ENCODE results near the gene TM7SF2.

Gene TM7SF2

GRCh38 chr11:65111744-65112545 lies at the start of gene TM7SF2:
TM7SF2 (plus strand) TSS chr11:65111872; CDS start chr11:65112016, 144 bp downstream.
- no peaks in the 10 kb centered on the region for H3K27me3 ChIP-seq (ENCODE audit: insufficient read depth, low read length, poor library complexity)
- H4K20me1 ChIP-seq (ENCODE audit: insufficient read depth, low read length): peaks cover 34% of the 10 kb centered on the region
- H3K36me3 ChIP-seq (ENCODE audit: insufficient read depth, low read length): peaks cover 60% of the 10 kb centered on the region
- TF ChIP-seq CTCF (IDR thresholded peaks at IDR 0.05; ENCODE audit: borderline replicate concordance, extremely low read depth, low read length, poor library complexity, severe bottlenecking) (no peak), EZH2 (IDR thresholded peaks at IDR 0.05; ENCODE audit: borderline replicate concordance, low read depth, low read length, severe bottlenecking) (no peak)
- H3K27ac ChIP-seq (ENCODE audit: low read length): peak within 1 kb of the TSS; percentile 88
- H3K9ac ChIP-seq (ENCODE audit: low read depth, low read length): peak within 1 kb of the TSS; percentile 93
- H3K9me3 ChIP-seq (ENCODE audit: insufficient read depth, low read length, severe bottlenecking): no peaks in the 10 kb centered on the region
- DNase-seq (peak; percentile 97), ATAC-seq (ENCODE audit: insufficient read depth, low read depth) (peak; percentile 83)
- peak within 1 kb of the TSS; percentile 36 to 80 for H3K4me3 ChIP-seq (ENCODE audit: low read depth in 1 of 2, low read length in 2 of 2)
- H3K4me1 ChIP-seq (ENCODE audit: insufficient read depth, low read length): peaks cover 64% of the 10 kb centered on the region
- H3K4me2 ChIP-seq (ENCODE audit: insufficient read depth, low read length): peak within 1 kb of the TSS; percentile 99
- H2AFZ ChIP-seq (ENCODE audit: low read depth, low read length): peak within 1 kb of the TSS; percentile 90
- peaks cover 42% of the 10 kb centered on the region for H3K79me2 ChIP-seq (ENCODE audit: insufficient read depth, low read length)

- ATAC-seq (ENCODE audit: insufficient read depth, low read depth) (no peak; the same call in 2 of the 3 replicates), DNase-seq (no peak)
- Histone ChIP-seq H3K4me2 (ENCODE audit: insufficient read depth, low read length) (no peak overlapping the region), H4K20me1 (ENCODE audit: insufficient read depth, low read length) (no peaks in the 10 kb centered on the region), H3K4me1 (ENCODE audit: insufficient read depth, low read length) (no peaks in the 10 kb centered on the region), H3K27me3 (ENCODE audit: insufficient read depth, low read length, poor library complexity) (no peaks in the 10 kb centered on the region), H3K9ac (ENCODE audit: low read depth, low read length) (no peak overlapping the region), H3K36me3 (ENCODE audit: insufficient read depth, low read length) (no peaks in the 10 kb centered on the region), H3K79me2 (ENCODE audit: insufficient read depth, low read length) (no peaks in the 10 kb centered on the region), H3K27ac (ENCODE audit: low read length) (no peak overlapping the region), H3K9me3 (ENCODE audit: insufficient read depth, low read length, severe bottlenecking) (no peaks in the 10 kb centered on the region), H2AFZ (ENCODE audit: low read depth, low read length) (no peak overlapping the region), H3K4me3 (ENCODE audit: low read depth in 1 of 2, low read length in 2 of 2) (no peak overlapping the region)
- TF ChIP-seq EZH2 (IDR thresholded peaks at IDR 0.05; ENCODE audit: borderline replicate concordance, low read depth, low read length, severe bottlenecking) (no peak), CTCF (IDR thresholded peaks at IDR 0.05; ENCODE audit: borderline replicate concordance, extremely low read depth, low read length, poor library complexity, severe bottlenecking) (no peak)
Observed at GRCh38 chr11:65063532-65063931, 48.1 kb upstream of the TM7SF2 start.

- H3K27ac ChIP-seq (ENCODE audit: low read length): no peak overlapping the region
- H3K9me3 ChIP-seq (ENCODE audit: insufficient read depth, low read length, severe bottlenecking): no peaks in the 10 kb centered on the region
- no peaks in the 10 kb centered on the region for H3K36me3 ChIP-seq (ENCODE audit: insufficient read depth, low read length)
- TF ChIP-seq EZH2 (IDR thresholded peaks at IDR 0.05; ENCODE audit: borderline replicate concordance, low read depth, low read length, severe bottlenecking) (no peak), CTCF (IDR thresholded peaks at IDR 0.05; ENCODE audit: borderline replicate concordance, extremely low read depth, low read length, poor library complexity, severe bottlenecking) (no peak)
- H3K4me3 ChIP-seq (ENCODE audit: low read depth in 1 of 2, low read length in 2 of 2): no peak overlapping the region
- ATAC-seq (ENCODE audit: insufficient read depth, low read depth): no peak
- no peaks in the 10 kb centered on the region for H3K27me3 ChIP-seq (ENCODE audit: insufficient read depth, low read length, poor library complexity)
- no peak overlapping the region for H3K9ac ChIP-seq (ENCODE audit: low read depth, low read length)
- no peak overlapping the region for H2AFZ ChIP-seq (ENCODE audit: low read depth, low read length)
- H3K4me2 ChIP-seq (ENCODE audit: insufficient read depth, low read length): no peak overlapping the region
- H4K20me1 ChIP-seq (ENCODE audit: insufficient read depth, low read length): no peaks in the 10 kb centered on the region
- H3K4me1 ChIP-seq (ENCODE audit: insufficient read depth, low read length): no peaks in the 10 kb centered on the region
- no peaks in the 10 kb centered on the region for H3K79me2 ChIP-seq (ENCODE audit: insufficient read depth, low read length)
- no peak for DNase-seq
Observed at GRCh38 chr11:65064847-65065240, 46.8 kb upstream of the TM7SF2 start.
